Stimulated activated naive CD8-positive, alpha-beta T cell treated with anti-CD3 and anti-CD28 coated beads, Interleukin-15, Interleukin-2, amounts not matched to agents 100 ng/mL and 50 ng/mL, for 24 hours (primary cell): ENCODE results near the gene SLC19A1.
"Not testable (repeated sequence)": the region's sequence is repeated elsewhere in the genome, so short reads cannot be mapped to it uniquely, and the experiment has no call there.

Experiments used
- H3K27ac Mint-ChIP-seq: one replicate; pipeline ENCODE4 v1.8.0; 2021; ENCODE audit warnings: mild to moderate bottlenecking, mixed read lengths
- H3K27me3 Mint-ChIP-seq: one replicate; pipeline ENCODE4 v1.8.0; 2021; ENCODE audit warnings: mixed read lengths
- H3K36me3 Mint-ChIP-seq: one replicate; pipeline ENCODE4 v1.8.0; 2021; ENCODE audit warnings: low read depth, mixed read lengths
- H3K4me1 Mint-ChIP-seq: one replicate; pipeline ENCODE4 v1.8.0; 2021; ENCODE audit warnings: low read depth, mixed read lengths
- H3K4me3 Mint-ChIP-seq: one replicate; pipeline ENCODE4 v1.8.0; 2021; ENCODE audit warnings: mild to moderate bottlenecking, mixed read lengths
- H3K9me3 Mint-ChIP-seq: one replicate; pipeline ENCODE4 v1.8.0; 2021; ENCODE audit warnings: mixed read lengths

SLC19A1 gene

DNA sequence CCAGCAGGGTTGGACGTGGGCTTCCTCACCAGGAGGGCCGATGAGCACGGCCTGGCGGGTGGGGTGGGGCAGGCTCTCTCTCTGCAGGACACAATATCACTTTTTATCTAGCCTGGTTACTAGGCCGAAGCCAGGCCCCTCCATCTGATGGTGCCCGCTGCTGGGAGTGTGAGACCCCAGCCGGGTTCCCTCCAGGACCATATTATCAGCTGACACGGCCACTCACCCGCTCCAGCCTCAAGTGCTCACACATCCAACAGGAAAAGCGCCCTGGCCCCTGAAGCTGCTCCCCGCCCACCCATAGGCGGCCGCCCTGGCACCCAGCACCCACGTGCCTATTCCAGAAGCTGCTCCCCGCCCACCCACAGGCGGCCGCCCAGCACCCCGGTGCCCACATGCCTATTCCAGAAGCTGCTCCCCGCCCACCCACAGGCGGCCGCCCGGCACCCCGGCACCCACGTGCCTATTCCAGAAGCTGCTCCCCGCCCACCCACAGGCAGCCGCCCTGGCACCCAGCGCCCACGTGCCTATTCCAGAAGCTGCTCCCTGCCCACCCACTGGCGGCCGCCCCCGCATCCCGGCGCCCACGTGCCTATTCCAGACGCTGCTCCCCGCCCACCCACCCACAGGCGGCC is 5.0 kb downstream of the SLC19A1 start:
- peaks cover 28% of the 10 kb centered on the region for H3K4me1 Mint-ChIP-seq

DNA sequence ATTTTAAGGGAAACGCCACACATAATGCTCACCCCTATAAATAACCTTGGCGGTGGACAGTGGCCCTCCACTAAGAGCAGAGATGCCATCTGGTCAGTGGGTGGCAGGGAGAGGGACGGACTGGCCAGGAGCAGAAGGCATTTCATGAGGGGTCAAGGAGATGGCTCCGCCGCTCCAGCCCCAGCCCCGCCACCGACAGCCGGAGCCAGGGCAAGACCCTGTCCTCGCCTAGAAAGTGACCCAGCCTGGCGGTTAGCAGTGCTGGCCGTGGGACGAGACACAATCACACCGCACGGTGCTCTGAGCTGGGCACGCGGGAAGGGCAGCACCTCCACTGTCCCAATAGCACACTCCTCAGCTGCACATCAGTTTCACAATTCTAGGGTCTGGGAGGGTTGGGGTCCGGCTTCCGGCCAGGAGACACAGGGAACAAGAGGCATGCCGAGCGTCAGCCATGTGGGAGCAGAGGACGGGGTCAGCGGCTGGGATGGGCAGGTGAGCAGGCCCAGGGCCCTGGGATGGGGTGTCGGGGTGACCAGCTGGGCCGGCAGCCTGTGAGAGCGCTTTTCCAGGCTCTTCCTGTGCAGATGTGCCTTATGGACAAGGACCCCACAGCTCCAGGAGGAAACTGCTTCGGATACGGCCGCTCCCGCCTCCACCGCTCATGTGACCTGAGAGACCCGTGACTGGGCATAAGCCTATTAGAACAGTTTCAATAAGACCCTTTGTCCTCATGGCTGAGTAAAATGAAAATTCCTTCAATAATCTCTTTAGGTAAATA is 5.7 kb downstream of the SLC19A1 start:
- Mint-ChIP-seq H3K4me3 (no peak overlapping the region), H3K4me1 (peaks cover 28% of the 10 kb centered on the region), H3K36me3 (peaks cover 32% of the 10 kb centered on the region), H3K27ac (no peak overlapping the region), H3K27me3 (no peaks in the 10 kb centered on the region), H3K9me3 (no peaks in the 10 kb centered on the region)

More for the DNA sequence above, 5.0 kb downstream of the SLC19A1 start:
- Mint-ChIP-seq H3K27ac (no peak overlapping the region), H3K9me3 (no peaks in the 10 kb centered on the region), H3K27me3 (no peaks in the 10 kb centered on the region), H3K4me3 (no peak overlapping the region), H3K36me3 (peaks cover 28% of the 10 kb centered on the region)

DNA sequence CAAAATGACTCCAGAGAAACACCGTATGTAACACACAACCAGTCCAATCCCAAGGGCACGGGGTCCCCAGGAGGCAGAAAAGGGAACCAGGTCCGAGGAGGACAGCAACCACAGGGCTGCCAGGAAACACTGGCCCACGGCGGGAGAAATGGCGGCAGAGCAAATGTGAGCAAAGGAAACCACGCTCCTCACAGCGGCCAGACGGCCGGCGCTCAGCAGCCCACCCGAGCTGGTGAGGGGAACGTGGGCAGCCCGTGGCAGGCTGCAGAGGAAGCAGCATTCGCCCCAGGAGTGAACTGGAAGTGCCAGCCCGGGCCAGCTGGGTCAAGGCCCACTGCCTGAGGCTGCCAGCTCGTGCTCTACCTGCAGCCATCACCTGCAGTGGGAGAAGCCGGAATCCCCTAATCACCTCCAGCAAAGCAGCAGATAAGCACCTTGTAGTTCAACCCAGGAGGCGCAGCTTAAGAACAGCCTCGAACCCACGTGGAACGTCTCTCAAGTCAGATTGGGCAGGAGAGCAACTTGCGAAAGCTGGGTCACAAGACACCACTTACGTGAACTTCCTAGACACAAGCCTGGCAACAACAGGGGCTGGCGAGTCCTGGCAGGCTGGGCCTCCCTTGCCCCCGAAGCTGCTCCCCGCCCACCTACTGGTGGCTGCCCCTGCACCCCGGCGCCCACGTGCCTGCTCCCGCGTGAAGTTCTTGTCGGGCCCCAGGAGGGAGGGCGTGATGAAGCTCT is 6.7 kb downstream of the SLC19A1 start:
- H3K9me3 Mint-ChIP-seq, result no peaks in the 10 kb centered on the region
- H3K36me3 Mint-ChIP-seq, result peaks cover 27% of the 10 kb centered on the region
- H3K27ac Mint-ChIP-seq, result no peak overlapping the region
- no peaks in the 10 kb centered on the region for H3K27me3 Mint-ChIP-seq
- H3K4me1 Mint-ChIP-seq, result peaks cover 22% of the 10 kb centered on the region
- no peak overlapping the region for H3K4me3 Mint-ChIP-seq

DNA sequence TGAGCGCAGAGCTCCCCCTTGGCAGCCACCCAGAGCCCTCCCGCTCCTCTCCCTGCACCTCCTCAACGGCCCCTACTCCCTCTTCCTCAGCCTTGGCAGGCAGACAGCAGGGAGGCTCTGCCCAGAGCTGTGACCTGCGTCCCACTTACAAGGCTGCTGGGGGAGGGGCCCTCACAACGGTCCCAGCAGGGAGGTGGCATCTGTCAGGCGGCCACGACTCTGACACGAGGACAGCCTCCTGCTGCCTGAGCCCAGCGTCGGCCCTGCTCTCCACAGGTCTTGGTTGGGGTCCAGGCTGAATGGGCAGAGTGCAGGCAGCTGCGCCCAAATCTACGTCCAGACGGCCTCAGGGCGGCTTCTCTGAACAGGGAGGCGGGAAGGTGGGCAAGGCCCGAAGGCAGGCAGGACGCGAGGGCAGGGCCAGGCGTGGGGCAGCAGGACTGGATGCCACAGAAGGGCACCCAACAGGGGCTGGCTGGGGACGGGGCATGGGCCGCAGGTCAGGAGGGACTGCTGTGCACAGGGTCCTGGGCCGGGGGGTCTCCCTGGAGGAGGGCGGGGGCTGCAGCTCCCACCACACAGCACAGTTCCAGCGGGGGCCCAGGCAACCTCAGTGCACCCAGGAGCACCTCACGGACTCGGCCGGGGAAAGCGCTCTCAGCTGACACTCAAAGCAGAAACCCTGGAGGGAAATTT is 7.5 kb downstream of the SLC19A1 start:
- peaks cover 16% of the 10 kb centered on the region for H3K4me1 Mint-ChIP-seq
- peaks cover 25% of the 10 kb centered on the region for H3K36me3 Mint-ChIP-seq
- H3K27ac Mint-ChIP-seq, result no peak overlapping the region
- no peaks in the 10 kb centered on the region for H3K27me3 Mint-ChIP-seq
- no peak overlapping the region for H3K4me3 Mint-ChIP-seq
- no peaks in the 10 kb centered on the region for H3K9me3 Mint-ChIP-seq

DNA sequence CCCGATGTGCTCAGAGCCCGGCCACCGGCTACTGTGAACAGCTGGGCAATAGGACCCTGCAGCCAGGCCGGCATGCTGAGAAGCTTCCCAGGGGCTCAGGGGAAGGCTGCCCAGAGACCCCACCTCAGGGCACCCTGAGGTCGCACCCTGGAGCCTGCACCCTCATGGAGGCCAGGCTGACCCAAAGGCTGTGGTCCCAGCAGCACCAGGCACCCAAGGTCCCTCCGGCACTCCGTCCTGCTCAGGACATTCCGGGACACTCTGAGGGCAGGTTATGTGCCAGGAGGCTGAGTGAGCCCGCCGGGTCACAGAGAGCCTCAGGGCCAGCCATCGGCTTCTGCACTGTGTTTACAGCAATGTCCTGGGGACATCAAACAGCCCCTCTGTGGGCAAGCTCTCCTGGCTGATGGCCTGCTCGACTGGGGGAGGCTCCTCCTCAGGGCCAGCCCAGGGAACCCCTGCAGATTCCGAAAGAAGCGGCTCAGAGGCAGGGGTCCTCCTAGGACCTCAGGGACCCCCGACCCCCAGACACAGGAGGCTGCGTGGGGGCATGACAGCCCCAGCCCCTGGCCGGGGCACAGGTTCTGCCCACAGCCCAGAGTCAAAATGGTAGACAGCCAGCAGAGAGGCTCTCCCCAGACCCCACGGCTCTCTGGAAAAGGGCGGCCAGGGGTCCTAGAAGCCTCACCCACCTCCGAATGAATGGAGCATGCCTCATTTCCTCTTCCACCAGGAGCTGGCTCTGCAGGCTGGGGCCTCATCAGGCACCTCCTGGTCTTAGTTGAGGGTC is 8.2 kb downstream of the SLC19A1 start:
- Mint-ChIP-seq H3K4me1 (peaks cover 12% of the 10 kb centered on the region), H3K27ac (no peak overlapping the region), H3K4me3 (no peak overlapping the region), H3K27me3 (no peaks in the 10 kb centered on the region), H3K36me3 (peaks cover 25% of the 10 kb centered on the region), H3K9me3 (no peaks in the 10 kb centered on the region)

DNA sequence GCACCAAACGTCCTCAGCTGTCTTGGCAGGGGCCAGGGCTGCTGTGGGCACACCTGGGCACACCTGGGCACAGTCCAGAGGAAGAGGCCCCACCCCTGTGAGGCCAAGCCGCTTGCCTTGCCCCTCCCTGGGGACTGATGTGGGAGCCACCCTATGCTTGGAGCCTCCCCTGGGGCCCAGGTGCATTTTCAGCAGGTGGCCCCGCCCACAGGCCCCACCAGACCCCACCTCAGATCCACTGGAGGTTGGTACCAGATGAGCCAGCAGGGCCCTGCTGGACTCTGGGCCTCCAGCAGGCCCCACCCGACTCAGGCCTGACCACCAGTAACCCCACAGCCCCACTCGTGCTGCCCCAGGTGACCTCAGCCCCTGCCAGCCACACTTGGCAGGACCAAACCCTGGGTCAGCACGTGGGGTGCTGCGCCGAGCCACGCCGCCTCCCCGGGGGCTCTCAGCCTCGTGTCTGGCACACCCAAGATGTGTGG is 8.8 kb downstream of the SLC19A1 start:
- Mint-ChIP-seq H3K9me3 (no peaks in the 10 kb centered on the region), H3K27me3 (no peaks in the 10 kb centered on the region), H3K4me1 (peaks cover 12% of the 10 kb centered on the region), H3K27ac (no peak overlapping the region), H3K36me3 (peaks cover 25% of the 10 kb centered on the region), H3K4me3 (no peak overlapping the region)

DNA sequence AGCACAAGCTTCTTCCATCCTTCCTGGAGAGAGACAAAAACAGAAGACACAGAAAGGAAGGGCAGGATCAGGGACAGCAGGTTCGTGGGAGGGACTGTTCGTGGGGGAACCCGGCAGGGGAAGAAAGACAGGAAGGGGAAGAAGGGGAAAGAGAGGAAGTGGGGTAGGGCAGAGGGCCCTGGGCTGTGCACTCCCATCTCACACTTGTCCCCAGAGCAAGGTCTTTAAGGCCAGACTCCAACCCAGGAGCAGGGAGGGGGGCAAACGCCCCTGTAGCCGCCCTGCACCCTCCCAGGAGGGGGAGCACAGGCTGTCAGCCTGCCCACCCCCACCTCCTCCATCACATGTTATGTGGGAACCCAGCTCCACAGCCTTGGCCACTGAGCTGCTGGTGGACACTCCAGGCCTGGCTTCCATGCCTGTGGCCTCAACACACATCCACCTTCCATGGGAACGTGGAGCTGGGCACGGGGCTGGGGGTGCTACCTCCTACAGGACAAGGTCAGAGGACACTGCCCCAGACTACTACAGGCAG is 9.3 kb downstream of the SLC19A1 start:
- peaks cover 28% of the 10 kb centered on the region for H3K36me3 Mint-ChIP-seq
- peaks cover 12% of the 10 kb centered on the region for H3K4me1 Mint-ChIP-seq
- no peak overlapping the region for H3K4me3 Mint-ChIP-seq
- no peaks in the 10 kb centered on the region for H3K27me3 Mint-ChIP-seq
- no peaks in the 10 kb centered on the region for H3K9me3 Mint-ChIP-seq
- peak overlapping the region; percentile 40 for H3K27ac Mint-ChIP-seq

DNA sequence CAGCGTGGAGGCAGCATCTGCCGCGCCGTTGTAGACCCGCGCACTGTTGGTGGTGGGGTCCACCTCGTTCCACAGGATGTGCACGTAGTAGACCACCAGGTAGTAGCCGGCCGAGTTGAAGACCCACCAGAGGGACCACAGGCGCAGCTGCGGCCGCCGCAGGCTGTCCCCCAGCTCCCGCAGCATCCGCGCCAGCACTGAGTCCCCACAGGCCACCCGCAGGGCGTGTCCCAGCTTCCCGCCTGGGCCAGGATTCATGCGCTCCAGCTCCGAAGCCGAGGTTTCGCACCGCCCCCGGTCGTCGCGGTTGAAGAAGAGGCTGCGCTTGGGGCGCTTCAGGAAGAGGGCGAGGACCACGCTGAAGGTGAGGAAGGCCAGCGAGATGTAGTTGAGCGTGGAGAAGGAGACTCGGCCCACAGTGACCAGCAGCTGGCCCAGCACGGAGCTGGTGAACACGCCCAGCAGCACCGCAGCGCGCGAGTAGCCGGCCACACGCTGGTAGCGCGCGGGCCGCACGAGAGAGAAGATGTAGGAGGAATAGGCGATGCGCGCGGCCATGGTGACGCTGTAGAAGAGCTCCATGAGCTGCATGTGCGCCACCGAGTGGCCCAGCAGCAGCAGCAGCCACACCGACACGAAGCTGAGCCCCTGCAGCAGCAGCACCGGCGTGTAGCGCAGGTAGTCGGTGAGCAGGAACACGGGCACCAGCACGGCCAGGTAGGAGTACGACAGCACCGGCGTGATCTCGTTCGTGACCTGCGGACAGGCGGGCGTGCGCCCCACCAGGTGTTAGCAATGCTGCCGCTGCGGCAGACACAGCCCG is 10.6 kb downstream of the SLC19A1 start:
- peaks cover 31% of the 10 kb centered on the region for H3K36me3 Mint-ChIP-seq
- no peaks in the 10 kb centered on the region for H3K9me3 Mint-ChIP-seq
- H3K4me1 Mint-ChIP-seq, result peaks cover 12% of the 10 kb centered on the region
- no peaks in the 10 kb centered on the region for H3K27me3 Mint-ChIP-seq
- H3K4me3 Mint-ChIP-seq, result no peak overlapping the region
- no peak overlapping the region for H3K27ac Mint-ChIP-seq

DNA sequence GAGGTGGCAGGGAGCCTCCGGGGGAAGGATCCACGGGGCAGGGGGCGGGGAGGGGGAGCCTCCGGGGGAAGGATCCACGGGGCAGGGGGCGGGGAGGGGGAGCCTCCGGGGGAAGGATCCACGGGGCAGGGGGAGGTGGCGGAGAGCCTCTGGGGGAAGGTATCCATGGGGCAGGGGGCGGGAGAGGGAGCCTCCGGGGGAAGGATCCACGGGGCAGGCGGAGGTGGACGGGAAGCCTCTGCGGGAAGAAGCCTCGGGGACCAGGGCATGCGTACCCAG is 11.2 kb downstream of the SLC19A1 start:
- not testable (repeated sequence) for H3K27ac Mint-ChIP-seq, H3K27me3 Mint-ChIP-seq, H3K9me3 Mint-ChIP-seq, H3K4me3 Mint-ChIP-seq, H3K4me1 Mint-ChIP-seq
- peaks cover 27% of the 10 kb centered on the region for H3K36me3 Mint-ChIP-seq

DNA sequence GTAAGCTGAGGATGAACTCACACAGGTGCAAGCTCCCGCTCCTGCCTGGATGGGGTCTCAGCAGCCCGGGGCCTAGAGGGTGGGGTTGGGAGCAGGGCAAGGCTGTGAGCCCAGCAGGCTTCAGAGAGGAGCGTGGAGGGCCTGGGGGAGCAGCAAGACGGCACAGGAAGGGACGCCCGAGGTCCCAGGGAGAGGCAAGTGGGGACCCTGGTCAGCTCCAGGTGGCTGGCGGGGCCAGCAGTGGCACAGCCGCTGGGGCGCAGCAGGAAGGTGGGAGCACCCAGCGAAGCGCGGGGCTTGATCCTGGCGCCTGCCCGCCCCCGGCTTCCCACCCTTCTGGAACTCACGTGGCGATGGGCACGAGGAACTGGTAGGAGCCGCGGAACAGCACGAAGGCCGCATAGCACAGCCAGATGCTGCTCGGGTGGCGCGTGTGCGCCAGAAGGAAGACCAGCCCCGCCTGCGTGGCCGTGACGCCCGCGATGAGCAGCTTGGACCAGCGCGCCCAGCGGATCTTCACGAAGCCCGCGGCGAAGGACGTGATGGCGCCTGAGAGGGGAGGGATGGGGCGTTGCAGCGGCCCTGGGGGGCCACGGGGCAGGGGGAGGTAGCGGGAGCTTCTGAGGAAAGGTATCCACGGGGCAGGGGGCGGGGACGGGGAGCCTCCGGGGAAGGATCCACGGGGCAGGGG is 11.7 kb downstream of the SLC19A1 start:
- H3K9me3 Mint-ChIP-seq, result no peaks in the 10 kb centered on the region
- H3K4me3 Mint-ChIP-seq, result no peak overlapping the region
- H3K27ac Mint-ChIP-seq, result no peak overlapping the region
- peaks cover 25% of the 10 kb centered on the region for H3K36me3 Mint-ChIP-seq
- H3K4me1 Mint-ChIP-seq, result peaks cover 7% of the 10 kb centered on the region
- H3K27me3 Mint-ChIP-seq, result no peaks in the 10 kb centered on the region

DNA sequence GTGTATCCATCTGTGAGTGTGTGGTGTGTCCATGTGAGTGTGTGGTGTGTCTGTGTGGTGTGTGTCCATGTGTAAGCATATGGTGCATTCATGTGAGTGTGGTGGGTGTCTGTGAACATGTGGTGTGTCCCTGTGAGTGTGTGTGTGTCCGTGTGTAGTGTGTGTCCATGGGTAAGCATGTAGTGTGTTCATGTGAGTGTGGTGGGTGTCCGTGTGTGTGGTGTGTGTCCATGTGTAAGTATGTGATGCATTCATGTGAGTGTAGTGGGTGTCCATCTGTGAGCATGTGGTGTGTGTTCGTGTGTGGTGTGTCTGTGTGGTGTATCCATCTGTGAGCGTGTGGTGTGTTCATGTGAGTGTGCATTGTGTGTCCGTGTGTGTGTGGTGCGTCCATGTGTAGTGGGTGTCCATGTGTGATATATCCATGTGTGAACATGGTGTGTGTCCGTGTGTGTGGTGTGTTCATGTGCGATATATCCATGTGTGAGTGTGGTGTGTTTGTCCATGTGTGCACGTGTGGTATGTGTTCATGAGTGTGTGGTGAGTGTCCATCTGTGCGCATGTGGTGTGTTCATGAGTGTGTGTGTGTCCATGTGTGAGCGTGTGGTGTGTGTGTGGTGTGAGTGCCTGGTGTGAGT is 12.3 kb downstream of the SLC19A1 start:
- Mint-ChIP-seq H3K9me3 (no peaks in the 10 kb centered on the region), H3K27ac (no peak overlapping the region), H3K4me3 (no peak overlapping the region), H3K4me1 (peaks cover 4% of the 10 kb centered on the region), H3K27me3 (no peaks in the 10 kb centered on the region), H3K36me3 (peaks cover 24% of the 10 kb centered on the region)

DNA sequence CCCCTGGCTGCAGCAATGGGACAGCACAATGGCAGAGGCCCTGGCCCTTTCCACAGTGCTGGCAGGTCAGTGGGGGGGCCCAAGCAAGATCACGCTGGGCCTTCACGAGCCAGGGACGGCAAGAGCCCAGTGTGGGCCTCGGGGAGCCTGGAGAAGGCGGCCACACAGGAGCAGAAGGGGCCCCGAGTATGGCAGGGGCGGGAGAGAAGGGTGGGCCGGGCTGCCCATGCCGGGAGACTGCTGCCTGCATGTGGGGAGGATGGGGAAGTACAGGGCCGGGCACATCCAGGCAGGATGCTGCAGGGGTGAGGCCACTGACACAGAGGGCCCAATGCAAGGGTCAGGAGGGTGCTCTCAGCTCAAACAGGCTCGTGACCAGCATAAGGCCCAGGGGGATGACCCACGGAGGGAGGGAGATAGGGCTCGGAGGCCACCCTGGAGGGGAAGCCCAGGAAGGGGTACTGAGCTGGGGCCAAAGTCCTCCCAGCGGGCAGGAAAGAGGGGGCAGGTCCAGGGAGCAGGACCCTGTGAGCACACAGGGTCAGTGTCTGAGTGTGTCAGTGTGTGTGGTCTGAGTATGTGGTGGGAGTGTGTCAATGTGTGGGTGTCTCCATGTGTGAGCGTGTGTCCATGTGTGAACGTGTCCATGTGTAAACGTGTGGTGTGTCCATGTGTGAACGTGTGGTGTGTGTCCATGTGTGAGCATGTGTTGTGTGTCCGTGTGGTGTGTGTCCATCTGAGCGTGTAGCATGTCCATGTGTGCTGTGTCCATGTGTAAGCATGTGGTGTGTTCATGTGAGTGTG is 13.1 kb downstream of the SLC19A1 start:
- H3K9me3 Mint-ChIP-seq, result no peaks in the 10 kb centered on the region
- H3K27me3 Mint-ChIP-seq, result no peaks in the 10 kb centered on the region
- peaks cover 24% of the 10 kb centered on the region for H3K36me3 Mint-ChIP-seq
- H3K4me3 Mint-ChIP-seq, result no peak overlapping the region
- H3K27ac Mint-ChIP-seq, result no peak overlapping the region
- peaks cover 4% of the 10 kb centered on the region for H3K4me1 Mint-ChIP-seq
